Lower leg skin (tissue), 3 donors: ENCODE results near the gene RNF217.

Experiments
- POLR2A ChIP-seq, 2 donors: fragments of 450-650 bp; IDR thresholded peaks; one replicate each; pipeline ENCODE4 v1.6.1; 2016 to 2017; ENCODE audit warnings: antibody characterized with exemption in 2 of 2, mild to moderate bottlenecking in 1 of 2, moderate library complexity in 1 of 2
- TF ChIP-seq, protein P1 (sequence below), 3 donors: fragments of 450-650 bp; IDR thresholded peaks; one replicate each; pipeline ENCODE4 v1.5.1; 2016; ENCODE audit warnings: antibody characterized with exemption in 3 of 3, mild to moderate bottlenecking in 3 of 3, moderate library complexity in 2 of 3

GRCh38 chr6:125014661-125014957, 52.4 kb downstream of the RNF217 start:
- TF ChIP-seq, protein P1, sequence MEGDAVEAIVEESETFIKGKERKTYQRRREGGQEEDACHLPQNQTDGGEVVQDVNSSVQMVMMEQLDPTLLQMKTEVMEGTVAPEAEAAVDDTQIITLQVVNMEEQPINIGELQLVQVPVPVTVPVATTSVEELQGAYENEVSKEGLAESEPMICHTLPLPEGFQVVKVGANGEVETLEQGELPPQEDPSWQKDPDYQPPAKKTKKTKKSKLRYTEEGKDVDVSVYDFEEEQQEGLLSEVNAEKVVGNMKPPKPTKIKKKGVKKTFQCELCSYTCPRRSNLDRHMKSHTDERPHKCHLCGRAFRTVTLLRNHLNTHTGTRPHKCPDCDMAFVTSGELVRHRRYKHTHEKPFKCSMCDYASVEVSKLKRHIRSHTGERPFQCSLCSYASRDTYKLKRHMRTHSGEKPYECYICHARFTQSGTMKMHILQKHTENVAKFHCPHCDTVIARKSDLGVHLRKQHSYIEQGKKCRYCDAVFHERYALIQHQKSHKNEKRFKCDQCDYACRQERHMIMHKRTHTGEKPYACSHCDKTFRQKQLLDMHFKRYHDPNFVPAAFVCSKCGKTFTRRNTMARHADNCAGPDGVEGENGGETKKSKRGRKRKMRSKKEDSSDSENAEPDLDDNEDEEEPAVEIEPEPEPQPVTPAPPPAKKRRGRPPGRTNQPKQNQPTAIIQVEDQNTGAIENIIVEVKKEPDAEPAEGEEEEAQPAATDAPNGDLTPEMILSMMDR (IDR thresholded peaks at IDR 0.05), result no peak
- TF ChIP-seq POLR2A (IDR thresholded peaks at IDR 0.05), result no peak
